DMS 273 (cell line): Measurements from ENCODE around the gene SV2B.
"Not testable (repeated sequence)": the region's sequence is repeated elsewhere in the genome, so short reads cannot be mapped to it uniquely, and the experiment has no call there.

Source experiments
- DNase-seq: peaks from one replicate; lab custom pipeline; 2025; ENCODE audit not compliant: unreplicated experiment; lab: John Stamatoyannopoulos, UW

SV2B gene, protein sequence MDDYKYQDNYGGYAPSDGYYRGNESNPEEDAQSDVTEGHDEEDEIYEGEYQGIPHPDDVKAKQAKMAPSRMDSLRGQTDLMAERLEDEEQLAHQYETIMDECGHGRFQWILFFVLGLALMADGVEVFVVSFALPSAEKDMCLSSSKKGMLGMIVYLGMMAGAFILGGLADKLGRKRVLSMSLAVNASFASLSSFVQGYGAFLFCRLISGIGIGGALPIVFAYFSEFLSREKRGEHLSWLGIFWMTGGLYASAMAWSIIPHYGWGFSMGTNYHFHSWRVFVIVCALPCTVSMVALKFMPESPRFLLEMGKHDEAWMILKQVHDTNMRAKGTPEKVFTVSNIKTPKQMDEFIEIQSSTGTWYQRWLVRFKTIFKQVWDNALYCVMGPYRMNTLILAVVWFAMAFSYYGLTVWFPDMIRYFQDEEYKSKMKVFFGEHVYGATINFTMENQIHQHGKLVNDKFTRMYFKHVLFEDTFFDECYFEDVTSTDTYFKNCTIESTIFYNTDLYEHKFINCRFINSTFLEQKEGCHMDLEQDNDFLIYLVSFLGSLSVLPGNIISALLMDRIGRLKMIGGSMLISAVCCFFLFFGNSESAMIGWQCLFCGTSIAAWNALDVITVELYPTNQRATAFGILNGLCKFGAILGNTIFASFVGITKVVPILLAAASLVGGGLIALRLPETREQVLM

DNA sequence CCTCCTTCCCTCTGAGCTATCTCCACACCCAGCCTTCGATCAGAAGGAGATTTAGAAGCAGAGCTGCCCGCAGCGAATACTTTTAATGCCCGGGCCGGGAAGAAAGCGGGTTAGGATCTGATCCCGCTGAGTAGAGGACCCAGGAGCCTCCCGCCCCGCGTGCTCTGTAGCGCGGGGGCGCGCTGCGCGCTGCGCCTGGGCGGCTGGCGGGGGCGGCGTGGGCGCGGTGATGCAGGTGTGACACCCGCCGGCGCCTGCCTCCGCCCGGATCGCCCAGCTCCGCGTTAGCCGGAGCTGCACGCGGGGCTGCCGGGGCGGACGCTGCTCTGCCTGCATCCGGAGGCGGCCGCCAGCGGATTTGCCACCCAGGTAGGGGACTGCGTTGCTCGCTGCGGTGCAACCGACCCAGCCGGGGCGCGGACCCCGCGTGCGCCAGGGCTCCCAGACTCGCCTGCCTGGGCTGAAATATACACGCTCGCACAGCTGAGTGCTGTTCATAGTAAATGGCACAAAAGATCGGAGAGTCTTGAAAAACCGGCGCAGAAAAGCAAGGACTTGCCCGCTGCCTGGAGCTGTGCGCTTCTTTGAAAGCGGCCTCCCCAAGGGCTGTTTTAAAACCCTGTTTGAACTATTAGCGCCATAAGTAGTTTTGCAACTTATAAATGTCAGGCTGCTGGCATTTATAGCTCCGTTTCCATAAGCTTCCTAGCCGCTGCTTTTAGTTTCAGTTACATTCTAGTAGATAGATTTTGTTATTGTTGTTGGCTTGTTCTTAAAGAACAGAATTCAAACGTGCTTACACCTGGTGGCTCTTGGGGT is at the start of gene SV2B:
Gene SV2B, plus strand, starts transcription at position 263 of the 819 bp plus-strand sequence. CDS start 126,007 bp downstream, outside the sequence.
- DNase-seq: peak; percentile 71

DNA sequence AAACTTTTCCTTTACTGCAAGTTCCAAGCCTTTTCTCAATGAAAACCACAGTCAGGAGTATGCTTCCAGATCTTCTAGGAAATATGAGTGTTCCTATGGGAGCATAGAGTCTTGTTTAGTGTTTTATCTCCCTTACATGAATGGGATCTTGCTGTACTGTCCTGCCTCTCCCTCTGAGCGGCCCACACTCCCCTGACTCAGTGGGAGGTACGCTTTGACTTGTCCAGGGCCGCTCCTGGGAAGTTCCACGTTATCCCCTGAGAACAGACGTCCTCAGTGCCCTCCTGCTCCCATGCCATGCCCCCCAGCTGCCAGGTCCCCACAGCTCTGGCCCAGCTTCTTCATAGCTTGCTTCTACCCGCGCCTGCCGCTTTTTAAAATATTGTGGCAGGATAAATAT is 48.8 kb upstream of the SV2B start:
- DNase-seq: no peak

DNA sequence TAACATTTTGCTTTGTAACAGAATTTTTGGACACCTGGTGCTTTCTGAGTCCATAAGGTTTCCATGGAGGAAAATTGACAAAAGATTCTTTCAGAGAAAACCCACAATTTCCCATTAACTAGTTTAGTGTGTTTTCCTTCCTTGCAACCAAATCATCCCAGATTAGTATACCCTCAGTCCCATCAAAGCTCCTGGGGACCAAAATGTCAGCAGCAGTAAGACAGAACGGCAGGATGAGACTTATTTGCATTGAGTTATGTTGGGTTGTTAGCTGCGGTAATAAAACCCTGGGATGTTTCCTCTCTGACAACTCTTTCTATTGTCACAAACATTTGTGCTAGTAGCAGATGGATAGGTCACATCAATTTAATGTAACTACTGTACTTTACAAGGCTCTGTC is 45.2 kb upstream of the SV2B start:
- no peak for DNase-seq

DNA sequence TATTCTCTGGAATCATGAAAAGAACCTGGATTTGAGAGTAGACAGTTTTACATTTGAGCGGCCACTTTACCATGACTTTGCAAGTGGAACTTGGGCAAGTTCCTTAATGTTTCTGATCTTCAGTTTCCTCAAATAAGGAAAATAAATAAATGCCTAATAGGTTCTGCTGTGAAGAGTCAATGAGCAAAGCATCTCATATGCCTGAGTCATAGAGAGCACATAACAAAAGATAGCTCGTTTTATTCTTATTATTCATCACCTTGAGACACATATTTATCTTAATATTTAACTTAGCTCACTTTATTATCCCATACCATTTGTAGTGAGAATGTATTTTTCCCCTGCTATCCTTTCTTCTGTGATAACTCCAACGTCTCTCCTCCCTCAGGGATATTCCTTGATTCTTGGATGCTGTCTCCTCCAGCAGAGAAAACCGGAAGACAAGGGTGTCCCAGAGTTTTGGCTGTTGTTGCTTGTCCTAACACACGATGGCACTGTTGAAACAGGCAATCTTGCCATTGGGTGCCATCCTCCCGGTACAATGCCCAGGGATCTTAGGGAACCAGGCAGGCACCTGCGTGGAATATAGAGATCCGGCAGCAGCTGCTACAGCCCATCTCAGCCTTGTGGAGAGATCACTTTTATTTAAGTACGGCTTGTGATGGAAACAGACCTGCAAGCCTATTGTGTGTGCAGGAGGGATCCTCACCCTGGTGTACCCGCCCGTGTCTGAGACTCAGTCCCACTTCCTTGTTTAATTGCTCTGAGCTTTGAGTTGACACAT is 44.3 kb upstream of the SV2B start:
- DNase-seq: peak; percentile 91

DNA sequence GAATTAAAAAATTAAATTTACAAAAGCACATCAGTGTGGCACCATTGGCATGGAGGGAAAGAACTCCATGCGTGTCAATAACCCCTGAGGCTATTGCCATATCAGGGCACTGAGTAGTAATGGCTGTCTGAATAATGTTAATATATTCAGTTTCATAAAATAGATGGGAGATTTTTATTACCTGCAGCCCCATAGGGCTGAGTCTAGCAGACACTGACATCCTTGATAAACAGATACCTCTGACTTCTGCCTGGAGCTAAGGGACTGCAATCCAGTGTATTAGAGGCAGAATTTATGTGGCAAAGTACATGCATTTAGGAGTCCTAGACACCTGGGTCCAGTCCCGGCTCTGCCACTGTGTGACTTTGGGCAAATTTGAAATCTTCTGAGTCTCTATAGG is 38.8 kb upstream of the SV2B start:
- no peak for DNase-seq

DNA sequence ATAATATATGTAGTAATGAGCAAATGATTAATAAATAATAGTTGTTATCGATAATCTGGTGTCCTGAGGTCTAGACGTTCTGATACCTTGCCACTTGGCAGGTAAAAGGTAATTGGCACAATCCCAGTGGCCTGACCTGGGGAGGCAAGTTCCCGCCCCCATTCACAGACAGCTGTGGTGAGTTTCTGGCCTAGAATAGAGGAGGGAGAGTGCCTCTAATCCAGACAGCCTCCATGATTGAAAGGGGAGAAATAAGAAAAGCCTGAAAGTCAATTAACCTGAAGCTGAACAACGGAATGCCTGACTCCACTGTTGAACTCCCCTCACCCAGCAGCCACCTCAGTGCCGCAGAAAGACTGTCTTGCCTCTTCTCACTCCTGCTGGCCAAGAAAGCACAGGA is 38.1 kb upstream of the SV2B start:
- DNase-seq: no peak

DNA sequence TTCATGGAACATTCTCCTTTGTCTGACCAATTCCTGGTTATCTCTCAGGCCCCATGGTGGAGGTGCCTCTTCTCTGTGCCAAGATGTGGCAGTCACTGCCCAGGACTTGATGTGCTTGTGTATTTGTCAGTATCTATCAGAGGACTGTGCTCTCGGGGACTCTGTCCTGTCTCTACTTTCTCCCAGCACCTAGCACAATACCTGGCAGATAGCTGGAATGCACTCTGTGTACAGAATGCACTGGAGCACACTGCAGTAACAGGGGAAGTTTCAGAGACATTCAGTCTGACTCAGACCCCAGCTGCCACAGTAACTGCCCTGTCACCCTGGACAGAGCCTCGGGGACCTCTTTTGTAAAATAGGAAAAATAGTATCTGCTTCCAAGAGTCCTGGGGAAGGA is 34.6 kb upstream of the SV2B start:
- DNase-seq: no peak

DNA sequence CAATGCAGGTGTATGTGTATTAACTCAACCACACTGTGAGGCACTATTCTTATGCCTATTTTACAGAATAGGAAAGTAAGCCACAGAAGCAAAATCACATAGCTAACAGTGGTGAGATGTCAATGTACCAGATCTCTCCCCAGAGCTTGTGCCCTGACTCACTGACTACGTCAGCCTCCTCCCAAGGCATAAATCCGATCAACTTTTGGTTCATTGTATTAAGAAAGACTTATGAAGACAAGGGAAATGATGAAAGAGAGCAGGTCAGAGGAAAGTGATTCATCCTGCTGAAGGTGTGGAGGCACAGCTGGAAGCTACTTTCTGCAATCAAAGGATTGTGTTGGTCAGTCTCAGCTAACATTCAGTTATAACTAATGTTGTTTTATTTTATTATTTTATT is 33.0 kb upstream of the SV2B start:
- no peak for DNase-seq

DNA sequence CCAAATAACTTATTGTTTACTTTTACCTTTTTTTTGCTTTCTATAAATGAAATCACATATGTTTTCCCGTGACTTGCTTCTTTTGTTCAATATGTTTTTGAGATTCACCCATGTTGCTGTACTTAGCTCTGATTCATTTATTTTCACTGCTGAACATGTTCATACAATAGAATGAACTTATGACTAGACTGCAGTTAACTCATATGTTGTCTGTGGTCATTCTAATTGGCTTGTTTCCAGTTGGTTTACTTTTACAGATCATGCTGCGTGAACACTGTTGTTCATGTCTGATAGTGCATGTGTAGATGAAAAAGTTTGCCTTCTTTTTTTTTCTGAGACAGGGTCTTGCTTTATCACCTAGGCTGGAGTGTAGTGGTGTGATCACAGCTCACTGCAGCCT is 31.6 kb upstream of the SV2B start:
- DNase-seq: no peak

DNA sequence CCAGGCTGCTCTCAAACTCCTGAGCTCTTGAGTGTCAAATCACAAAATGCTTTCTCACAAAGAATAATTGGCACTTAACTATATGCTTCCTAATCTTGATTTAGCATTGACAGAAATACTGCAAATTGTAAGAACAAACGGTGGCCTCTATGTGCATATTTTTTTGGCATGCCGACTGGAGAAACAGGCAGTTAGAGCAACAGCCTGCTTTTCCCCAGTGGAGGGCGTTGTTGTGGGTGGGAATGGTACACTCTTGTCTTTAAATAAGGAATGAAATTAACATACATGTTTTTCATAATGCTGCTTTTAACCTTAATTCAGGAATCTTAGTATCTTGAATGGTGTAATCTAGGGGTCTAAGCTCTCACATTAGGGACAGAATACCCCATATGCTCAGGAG is 31.1 kb upstream of the SV2B start:
- peak; percentile 10 for DNase-seq

DNA sequence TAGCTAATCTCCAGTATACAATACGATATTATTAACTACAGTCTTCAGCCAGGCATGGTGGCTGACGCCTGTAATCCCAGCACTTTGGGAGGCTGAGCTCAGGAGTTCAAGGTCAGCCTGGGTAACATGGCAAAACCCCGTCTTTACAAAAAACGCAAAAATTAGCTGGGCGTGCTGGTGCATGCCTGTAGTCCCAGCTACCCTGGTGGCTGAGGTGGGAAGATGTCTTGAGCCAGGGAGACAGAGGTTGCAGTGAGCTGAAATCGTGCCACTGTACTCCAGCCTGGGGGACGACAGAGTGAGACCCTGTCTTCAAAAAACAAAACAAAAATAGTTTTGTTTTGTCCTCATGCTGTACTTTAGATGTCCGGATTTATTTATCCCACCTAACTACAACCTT is 29.2 kb upstream of the SV2B start:
- no peak for DNase-seq

DNA sequence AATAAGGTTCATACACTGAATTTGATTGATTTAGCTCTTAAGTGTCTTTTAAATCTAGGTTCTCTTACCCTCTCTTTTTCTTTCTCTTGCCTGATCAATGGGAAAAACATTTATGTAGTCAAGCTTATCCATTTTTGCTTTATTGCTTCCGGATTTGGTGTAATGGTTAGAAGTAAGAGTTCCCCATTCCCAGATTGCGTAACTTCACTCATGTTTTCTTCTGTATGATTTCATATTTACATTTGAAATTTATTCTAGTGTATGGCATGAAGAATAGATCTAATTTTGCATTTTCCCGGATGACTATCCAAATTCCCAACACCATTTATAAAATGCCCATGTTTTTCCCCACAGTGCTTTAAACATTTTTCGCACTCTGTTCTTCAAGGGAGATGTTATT is 27.9 kb upstream of the SV2B start:
- no peak for DNase-seq

DNA sequence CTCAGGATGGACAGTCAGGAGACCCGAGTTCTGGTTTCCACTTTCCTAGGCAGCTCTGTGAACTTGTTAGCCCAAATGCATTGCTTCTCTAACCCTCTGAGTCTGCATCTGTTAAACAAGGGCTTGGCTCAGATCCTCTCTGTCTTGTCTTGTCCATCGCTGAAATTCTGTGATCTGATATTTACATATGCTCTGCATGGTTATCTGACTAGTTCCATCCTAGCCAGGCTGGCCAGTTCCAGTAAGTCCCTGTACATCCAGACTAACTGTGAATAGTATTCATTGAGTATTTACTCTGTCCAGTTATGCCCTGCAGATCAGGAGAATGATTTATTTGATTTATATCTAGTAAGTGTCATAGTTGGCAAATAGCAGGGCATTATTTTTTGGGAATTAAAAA is 27.0 kb upstream of the SV2B start:
- DNase-seq: no peak

DNA sequence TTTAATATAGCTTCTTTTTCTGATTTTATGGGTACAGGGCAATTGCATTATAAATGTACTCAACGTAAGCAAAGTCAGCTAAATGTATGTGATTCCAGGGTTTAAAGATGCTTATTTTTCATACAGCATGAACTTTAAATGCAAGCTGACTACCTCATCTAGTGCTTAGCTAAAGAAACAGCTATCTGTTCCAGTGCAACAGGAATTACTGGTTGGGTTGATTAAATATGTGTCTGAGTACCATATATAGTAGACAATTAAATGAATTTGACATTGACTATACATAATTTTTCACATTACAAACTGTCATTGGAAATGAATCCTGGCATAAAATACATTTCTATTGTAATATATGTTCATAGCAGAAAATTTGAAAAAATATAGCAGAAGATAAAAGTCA is 26.3 kb upstream of the SV2B start:
- DNase-seq: no peak

DNA sequence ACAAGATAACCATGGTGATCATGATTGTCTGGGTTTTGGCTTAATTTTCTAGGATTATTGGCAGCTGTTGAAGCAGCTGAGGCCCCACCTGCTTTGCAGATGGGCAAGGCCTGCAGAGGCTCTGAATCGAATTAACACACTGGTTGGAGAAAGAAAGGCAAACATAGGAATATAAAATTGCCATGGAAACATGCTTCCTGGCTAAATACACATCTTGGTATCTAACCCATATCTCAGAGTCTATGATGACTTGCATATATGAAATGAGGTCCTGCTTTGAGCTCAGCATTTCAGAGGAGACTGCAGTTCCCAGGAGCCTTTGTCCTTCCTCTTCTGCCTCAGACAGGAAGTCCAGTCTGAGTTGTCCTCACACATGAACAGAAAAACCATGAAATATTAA is 24.3 kb upstream of the SV2B start:
- DNase-seq: peak; percentile 50

DNA sequence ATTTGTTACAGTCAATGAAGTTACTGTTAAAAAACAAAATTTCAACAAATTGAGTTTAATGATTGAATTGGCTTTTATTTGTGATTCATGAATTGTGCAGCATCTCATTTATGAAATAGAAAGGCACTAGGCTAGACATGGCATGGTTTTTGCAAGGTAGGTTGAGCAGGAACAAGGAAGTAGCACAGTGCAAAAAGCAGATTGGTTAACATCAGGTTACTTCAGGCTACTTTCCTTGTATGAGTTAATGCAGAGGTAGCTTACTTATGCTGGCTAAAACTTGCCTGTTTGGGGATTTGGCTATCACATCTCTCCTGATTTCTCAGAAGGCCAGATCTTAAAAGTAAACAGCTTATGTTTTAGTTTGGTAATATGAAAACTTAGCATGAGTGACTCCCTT is 23.0 kb upstream of the SV2B start:
- DNase-seq: no peak

DNA sequence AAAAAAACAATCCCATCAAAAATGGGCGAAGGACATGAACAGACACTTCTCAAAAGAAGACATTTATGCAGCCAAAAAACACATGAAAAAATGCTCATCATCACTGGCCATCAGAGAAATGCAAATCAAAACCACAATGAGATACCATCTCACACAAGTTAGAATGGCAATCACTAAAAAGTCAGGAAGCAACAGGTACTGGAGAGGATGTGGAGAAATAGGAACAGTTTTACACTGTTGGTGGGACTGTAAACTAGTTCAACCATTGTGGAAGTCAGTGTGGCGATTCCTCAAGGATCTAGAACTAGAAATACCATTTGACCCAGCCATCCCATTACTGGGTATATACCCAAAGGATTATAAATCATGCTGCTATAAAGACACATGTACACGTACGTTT is 6.2 kb upstream of the SV2B start:
- not testable (repeated sequence) for DNase-seq

DNA sequence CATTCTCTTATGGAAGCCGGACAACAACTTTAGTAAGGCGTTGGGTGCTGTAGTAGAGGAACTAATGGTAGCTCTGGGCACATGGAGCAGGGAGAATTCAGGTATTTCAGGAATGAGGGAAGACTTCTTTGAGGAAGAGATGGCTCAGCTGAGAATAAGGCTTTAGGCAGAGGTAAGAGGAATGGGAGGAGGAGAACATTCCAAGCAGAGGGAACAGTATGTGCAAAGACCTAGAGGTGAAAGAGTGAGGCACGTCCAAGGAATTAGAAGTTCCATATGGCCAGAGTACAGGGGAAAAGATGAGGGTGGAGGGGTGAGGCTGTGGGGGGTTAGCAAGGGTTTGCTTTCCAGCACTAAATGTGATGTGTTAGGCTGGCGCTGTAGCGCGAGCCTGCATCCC is 1.6 kb upstream of the SV2B start:
- DNase-seq: no peak

DNA sequence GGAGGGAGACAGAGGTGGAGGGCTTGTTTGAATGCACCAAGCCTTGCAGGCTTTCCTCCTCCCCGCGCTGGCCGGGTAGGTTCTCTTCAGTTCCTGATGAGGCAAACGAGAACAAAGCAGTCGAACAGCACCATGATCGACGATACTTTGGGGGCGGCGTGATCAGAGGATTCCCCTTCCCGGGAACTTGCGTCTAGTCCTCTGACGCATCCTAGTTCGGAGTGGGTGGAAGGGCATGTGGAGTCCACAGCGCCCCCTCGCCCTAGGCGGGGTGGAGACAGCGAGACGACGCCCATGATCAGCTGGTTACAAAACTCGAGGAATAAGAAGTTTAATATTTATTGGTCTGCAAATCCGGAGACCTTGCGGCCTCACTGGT is 452 bp upstream of the SV2B start:
- DNase-seq: peak; percentile 70

DNA sequence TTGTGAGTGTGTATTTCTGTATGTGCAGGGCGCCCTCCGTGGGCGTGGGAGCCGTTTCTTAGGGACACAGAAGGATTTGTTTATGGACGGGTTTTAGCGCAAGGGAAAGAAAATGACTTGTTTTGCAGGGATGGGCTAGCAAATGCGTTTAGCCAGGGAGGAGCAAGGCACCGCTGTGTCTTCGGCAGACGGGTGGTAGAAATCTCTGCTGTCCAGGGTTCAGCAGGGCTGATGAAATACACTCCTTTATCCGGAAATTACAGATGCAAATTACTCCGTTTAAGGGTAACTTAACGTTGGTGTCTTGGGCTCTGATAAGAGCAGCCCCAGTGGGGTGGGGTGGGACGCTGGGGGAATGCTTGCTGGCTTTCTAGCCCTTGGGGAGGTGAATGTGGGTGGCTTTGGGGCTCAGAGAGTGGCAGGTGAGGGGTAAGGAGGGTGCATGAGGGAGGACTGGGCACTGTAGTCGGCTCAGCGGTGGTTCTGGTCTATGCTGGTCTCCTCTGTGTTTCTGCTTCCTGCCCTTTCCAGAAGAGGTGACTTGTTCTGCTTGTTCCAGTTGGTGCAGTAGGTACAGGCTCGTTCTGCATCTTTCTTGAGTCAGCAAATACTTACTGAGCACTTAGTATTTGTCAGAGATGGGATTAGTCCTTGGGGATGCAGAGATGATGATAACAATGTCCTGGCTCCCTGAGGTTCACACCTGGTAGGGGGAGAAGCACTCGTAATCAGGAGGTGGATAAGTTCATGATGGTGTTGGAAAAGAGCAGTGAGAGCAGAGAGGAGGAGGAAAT is 954 bp downstream of the SV2B start:
- DNase-seq: peak; percentile 25
